AG09319 (cell line): ENCODE measurements around the gene SPINT4.
"Not testable (repeated sequence)": the region's sequence is repeated elsewhere in the genome, so short reads cannot be mapped to it uniquely, and the experiment has no call there.

Experiments
- DNase-seq: peaks from one replicate; pipeline ENCODE4 v3.0.0-alpha.2; 2010; ENCODE audit warnings: low read depth; ENCODE audit errors: extremely low read depth
- TF ChIP-seq, protein P1 (sequence below): IDR thresholded peaks from 2 replicates; pipeline ENCODE4 v1.5.1; 2011; ENCODE audit warnings: low read depth, mild to moderate bottlenecking, inconsistent platforms, low read length, moderate library complexity

The SPINT4 gene

GRCh38 chr20:45722047-45722446 is at the start of gene SPINT4:
TSS of gene SPINT4 (plus strand) at chr20:45722347. CDS start at chr20:45722368, 21 bp downstream.
- TF ChIP-seq, protein P1, sequence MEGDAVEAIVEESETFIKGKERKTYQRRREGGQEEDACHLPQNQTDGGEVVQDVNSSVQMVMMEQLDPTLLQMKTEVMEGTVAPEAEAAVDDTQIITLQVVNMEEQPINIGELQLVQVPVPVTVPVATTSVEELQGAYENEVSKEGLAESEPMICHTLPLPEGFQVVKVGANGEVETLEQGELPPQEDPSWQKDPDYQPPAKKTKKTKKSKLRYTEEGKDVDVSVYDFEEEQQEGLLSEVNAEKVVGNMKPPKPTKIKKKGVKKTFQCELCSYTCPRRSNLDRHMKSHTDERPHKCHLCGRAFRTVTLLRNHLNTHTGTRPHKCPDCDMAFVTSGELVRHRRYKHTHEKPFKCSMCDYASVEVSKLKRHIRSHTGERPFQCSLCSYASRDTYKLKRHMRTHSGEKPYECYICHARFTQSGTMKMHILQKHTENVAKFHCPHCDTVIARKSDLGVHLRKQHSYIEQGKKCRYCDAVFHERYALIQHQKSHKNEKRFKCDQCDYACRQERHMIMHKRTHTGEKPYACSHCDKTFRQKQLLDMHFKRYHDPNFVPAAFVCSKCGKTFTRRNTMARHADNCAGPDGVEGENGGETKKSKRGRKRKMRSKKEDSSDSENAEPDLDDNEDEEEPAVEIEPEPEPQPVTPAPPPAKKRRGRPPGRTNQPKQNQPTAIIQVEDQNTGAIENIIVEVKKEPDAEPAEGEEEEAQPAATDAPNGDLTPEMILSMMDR, result no peak
- no peak for DNase-seq

- TF ChIP-seq, protein P1, result no peak
- no peak for DNase-seq
Measured at GRCh38 chr20:45672765-45673164, 49.4 kb upstream of the SPINT4 start.

GRCh38 chr20:45679650-45680049 is 42.5 kb upstream of the SPINT4 start:
- TF ChIP-seq, protein P1, result no peak
- DNase-seq, result no peak

DNA sequence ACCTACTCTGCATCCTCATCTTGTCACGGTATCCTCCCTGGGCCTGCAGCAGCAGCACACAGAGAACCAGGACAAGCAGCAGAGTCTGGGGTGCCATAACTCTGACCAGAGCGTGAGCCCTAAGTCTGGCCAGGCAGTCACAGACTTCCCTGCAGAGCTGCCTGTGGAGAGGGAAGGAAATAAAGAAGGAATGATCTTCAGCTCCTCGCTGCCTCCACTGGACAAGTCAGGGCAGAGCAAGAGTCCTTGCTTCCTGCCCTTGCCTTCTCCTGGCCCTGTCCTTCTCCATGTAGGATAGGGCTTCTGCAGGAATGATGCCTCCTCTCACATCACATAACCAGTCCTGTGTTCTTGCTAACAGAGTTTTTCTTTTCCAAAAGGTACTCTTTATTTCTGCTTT is 36.3 kb upstream of the SPINT4 start:
- no peak for DNase-seq
- TF ChIP-seq, protein P1, result no peak; the same call in 1 of the 2 replicates

- not testable (repeated sequence) for DNase-seq
Measured at GRCh38 chr20:45693346-45693745, 28.8 kb upstream of the SPINT4 start.

GRCh38 chr20:45695496-45695895 is 26.7 kb upstream of the SPINT4 start:
- no peak for DNase-seq
- TF ChIP-seq, protein P1, result no peak

DNA sequence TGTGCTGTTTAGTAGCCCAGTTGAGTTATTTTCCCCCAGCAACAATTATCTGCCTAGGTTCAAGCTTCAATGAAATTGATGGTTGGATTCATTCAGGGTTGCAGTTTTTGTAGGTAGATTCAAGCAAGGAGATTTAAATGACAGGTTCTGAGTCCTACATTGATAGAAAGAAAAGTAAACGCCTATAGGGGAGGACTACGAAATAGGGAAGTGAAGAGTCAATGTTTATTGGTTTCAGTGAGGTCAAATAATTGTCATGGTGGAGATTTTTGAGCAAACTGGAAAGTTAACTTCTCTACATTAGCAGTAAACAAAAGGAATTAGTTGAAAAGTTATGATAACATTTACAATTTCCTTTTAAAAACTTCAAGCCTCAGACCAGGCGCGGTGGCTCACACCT is 21.0 kb upstream of the SPINT4 start:
- no peak for DNase-seq

DNA sequence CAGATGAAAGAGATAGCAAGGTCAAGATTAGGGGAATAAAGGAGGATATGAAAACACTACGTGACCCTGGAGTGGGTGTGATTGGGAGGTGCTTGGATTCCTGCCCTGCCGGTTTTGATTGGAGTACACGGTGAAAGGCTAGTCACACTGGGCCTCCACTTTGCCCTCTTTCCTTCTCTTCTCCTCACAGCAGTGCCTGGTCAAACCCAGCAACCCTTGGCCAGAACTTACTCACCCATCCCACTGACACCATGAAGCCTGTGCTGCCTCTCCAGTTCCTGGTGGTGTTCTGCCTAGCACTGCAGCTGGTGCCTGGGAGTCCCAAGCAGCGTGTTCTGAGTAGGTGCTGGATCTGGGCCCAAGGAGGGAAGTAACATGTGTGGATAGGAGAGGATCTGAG is 20.3 kb upstream of the SPINT4 start, which contains the start of gene WFDC13:
TSS of gene WFDC13 (plus strand) at position 166 of the 400 bp plus-strand sequence. CDS start at position 252, 86 bp downstream.
- TF ChIP-seq, protein P1, result no peak
- DNase-seq, result no peak

More for the DNA sequence above, 21.0 kb upstream of the SPINT4 start:
- TF ChIP-seq, protein P1, result no peak
